NCI-H524 treated with DMSO at 0.1 percent for 48 hours (cell line): Measurements from ENCODE around the gene C19orf12.
"Not testable (repeated sequence)": the region's sequence is repeated elsewhere in the genome, so short reads cannot be mapped to it uniquely, and the experiment has no call there.

Experiments used
- DNase-seq: peaks from one replicate; lab custom pipeline; 2025; lab: John Stamatoyannopoulos, UW

C19orf12 gene

GRCh38 chr19:29676586-29676985 is 38.5 kb downstream of the C19orf12 start:
- no peak for DNase-seq

DNA sequence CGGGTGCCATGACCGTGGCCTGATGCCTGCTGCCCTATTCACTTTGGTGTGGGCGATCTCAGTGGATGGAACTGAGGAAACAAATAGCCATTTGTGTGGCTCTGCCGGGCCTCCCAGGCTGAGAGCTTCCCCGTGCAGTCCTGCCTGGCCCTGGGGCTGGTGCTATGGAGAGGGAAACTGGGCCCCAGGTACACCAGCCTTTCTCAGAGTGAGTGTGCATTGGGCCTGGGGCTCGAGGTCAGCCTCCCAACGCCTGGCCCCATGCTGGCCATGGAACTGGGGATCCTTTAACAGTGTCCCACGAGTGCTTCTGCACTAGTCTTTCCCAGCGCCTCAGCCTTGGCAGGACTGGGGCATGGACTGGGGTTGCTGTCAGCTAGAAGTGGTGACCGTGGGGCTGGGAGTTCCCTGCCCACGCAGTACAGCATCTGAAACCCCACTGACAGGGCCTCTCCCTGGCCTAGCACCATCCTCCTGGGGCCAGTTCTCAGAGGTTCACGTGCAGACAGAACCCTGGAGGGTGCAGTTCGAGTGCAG is 39.3 kb downstream of the C19orf12 start:
- DNase-seq = no peak

DNA sequence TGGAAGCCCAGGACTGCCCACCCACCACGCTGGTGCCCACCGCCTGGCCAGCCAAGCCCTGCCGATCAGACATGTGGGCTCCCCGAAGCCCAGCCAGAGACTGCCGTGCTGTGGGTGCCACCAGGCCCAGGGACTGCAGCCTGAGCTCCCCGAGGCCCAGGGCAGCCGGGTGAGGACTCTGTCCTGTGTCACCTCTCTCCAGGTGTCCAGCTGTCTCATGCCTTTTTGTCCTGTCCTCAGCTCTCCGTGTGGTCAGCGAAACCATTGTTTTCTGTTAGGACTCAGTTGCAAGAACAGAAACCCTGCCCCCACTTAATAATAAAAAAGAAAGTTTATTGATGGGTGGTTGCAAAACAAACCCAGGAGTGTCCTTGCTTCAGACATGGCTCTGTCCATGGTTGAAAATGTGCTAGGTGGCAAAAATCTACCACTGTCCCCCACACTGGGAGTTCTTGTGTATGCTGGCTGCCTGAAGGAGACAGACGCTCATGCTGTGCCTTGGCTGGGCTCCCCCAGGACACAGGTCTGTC is 39.9 kb downstream of the C19orf12 start:
- DNase-seq = no peak

GRCh38 chr19:29674374-29675119 is 40.5 kb downstream of the C19orf12 start:
- no peak for DNase-seq

- DNase-seq = no peak
Observed at GRCh38 chr19:29673451-29674371, 41.4 kb downstream of the C19orf12 start.

GRCh38 chr19:29672933-29673336 is 42.1 kb downstream of the C19orf12 start:
- no peak for DNase-seq

- no peak for DNase-seq
Observed at GRCh38 chr19:29672319-29672932, 42.6 kb downstream of the C19orf12 start.

- DNase-seq = no peak
Observed at GRCh38 chr19:29671393-29672160, 43.5 kb downstream of the C19orf12 start.

- not testable (repeated sequence) for DNase-seq
Observed at GRCh38 chr19:29671026-29671392, 44.1 kb downstream of the C19orf12 start.

- DNase-seq = no peak
Observed at GRCh38 chr19:29670255-29670654, 44.8 kb downstream of the C19orf12 start.

GRCh38 chr19:29668746-29669609 is 46.1 kb downstream of the C19orf12 start:
- DNase-seq = no peak

DNA sequence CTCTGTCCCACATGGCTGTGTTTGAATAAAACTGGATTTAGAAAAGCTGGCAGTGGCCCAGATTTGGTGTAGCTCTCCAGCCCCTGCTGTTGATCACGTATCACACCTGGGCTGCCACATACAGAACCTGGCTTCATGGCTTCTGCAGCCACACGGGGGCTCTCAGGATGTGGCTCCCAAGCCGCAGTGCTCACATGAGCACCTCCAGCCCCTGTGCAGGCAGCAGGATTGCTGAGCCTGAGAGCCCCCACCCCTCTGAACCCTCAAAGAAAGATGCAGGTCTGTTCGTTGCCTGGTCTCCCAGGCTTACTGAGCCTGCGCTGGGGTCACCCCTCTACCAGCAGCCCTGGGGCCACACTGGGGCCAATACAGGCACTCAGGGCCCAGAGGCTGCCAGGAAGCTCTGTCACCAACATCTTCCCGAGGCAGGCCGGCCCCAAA is 47.1 kb downstream of the C19orf12 start:
- no peak for DNase-seq

- DNase-seq = no peak
Observed at GRCh38 chr19:29667387-29667783, 47.7 kb downstream of the C19orf12 start.

DNA sequence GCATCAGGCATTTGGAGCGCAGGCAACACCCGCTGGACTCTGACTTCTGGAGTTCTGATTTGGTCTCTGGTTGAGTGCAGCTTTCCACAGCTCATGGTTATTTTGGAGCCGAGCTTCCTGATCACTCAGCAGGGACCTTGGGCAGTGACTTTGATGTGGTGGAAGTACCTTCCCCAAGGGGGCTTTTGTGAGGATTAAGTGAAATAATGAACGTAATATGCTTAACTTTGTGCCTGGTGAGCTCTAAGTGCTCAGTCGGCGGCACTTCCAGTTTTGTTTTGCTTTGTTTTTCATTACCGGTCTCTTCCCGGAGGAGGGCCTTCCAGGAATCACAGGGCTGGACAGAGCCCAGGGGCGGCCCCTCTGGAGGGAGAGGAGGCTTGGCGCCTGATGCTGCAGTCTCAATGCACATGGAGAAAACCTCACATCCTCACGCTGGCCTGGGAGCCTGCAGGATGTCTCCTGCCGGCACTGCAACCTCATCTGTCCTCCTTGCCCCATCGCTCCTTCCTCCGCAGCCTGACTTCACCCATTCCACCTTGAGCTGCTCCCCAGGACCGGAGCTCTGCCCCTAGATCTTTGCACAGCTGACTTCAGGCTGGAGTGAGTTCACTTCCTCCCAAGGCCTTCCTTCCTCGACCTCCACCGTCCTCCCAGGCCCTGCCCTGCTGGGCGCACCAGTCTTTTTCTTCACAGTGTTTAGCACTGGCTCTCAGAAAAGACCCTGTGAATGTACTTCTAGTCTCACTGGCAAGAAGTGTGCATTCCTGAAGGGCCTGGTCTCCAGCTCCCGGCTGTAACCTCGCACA is 48.3 kb downstream of the C19orf12 start:
- DNase-seq = no peak

- DNase-seq = no peak
Observed at GRCh38 chr19:29665826-29666577, 49.1 kb downstream of the C19orf12 start.

- no peak for DNase-seq
Observed at GRCh38 chr19:29665215-29665825, 49.7 kb downstream of the C19orf12 start, which contains the start of gene PLEKHF1. TSS of gene PLEKHF1 (plus strand) at chr19:29665461. CDS start at chr19:29673840, 8,379 bp downstream.

DNA sequence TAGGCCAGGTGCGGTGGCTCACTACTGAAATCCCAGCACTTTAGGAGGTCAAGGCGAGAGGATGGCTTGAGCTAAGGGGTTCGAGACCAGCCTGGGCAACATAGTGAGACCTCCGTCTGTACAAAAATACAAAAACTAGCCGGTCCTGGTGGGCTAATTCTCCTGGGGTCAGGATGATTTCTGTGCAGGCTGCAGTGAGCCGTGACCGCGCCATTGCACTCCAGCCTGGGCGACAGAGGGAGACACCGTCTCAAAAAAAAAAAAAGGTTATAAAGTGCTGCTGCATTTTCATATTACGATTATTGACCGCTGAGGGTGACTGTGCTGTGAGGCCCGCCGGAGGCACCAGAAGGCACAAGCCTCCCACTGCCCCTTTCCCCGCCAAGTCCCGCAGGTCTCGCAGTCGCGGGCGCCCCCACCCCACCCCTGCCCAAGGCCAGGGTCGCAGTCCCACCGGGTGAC is 50.3 kb downstream of the C19orf12 start:
- DNase-seq = no peak
